GM12892 (cell line): ENCODE results near the gene NFAT5.

Experiments used
- POLR2A ChIP-seq: IDR thresholded peaks from 2 replicates; pipeline ENCODE4 v1.6.1; 2011; ENCODE audit warnings: low read depth, low read length, control low read depth
- POLR2AphosphoS5 ChIP-seq: IDR thresholded peaks from 2 replicates; pipeline ENCODE4 v1.6.1; 2011; ENCODE audit warnings: low read depth, low read length, control low read depth
- TAF1 ChIP-seq: IDR thresholded peaks from 2 replicates; pipeline ENCODE4 v1.6.1; 2011; ENCODE audit warnings: low read depth, mild to moderate bottlenecking, control low read depth, low read length, borderline replicate concordance

- TF ChIP-seq POLR2A (no peak), POLR2AphosphoS5 (no peak), TAF1 (no peak)
Measured at GRCh38 chr16:69610356-69610755, 44.6 kb downstream of the NFAT5 start.
